ENCODE measurements around the gene UBE2J2.
A peak's percentile ranks its signal among the peaks of the same experiment; 100 is the strongest.

The UBE2J2 gene

DNA sequence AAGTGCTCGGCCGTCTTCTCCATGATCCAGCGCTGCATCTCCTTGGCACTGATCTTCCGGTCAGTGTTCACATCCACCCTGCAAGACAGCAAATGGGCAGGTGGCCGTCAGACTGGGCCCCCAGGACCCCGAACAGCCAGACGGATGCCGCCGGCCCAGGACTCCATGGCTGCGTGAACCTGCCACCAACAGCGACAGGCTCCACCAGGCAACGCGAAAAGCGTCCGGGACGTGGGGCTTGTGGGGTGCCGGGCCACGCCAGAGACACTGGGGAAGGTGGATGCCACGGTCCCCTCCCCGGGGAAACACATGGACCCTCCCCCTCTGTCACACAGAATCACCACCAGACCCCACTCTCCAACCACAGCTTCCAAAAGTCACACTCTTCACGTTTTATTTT is 49.8 kb downstream of the UBE2J2 start:
- no peak for DNase-seq

DNA sequence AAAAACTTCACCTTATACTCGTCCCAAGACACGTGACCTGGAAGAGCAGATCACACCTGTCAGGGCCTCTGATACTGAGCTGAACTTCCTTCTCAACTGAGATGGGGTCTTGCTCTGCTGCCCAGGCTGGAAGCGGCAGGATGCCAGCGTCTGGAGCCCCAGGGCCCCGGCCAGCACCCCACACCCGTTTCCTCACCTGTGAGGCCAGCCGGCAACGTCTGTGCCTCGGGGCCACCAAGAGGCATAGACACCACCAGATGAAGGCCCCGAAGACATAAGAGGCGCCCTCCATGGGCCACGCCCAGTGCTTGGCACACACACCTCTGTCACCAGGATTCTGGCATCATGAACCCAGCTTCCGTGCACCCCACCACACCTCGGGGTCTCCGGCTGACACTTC is 50.3 kb downstream of the UBE2J2 start:
- DNase-seq, result no peak

DNA sequence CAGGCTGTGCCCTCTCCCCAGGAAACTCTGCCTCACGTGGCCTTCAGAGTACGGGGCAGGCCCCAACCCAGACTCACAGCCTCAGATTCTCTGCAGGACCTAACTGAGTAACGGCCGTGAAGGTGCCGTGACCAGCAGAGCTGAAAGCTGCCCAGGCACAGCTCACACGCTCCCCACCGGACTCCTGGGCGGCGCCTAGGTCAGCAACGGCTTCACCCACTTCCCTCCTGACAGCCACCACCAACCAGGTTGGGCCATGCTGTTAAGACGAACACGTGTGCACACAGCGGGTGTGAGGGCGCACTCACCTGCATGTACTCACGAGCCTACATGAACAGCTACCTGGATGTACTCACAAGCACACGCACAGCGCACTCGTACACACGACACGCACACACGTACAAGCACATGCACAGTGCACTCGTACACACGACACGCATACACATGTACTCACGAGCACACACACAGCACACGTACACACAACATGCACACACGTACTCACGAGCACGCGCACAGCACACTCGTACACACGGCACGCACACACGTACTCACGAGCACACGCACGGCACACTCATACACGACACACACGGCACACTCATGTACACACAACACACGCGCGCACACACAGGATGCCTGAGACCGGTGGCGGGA is 51.0 kb downstream of the UBE2J2 start:
- no peak for DNase-seq

DNA sequence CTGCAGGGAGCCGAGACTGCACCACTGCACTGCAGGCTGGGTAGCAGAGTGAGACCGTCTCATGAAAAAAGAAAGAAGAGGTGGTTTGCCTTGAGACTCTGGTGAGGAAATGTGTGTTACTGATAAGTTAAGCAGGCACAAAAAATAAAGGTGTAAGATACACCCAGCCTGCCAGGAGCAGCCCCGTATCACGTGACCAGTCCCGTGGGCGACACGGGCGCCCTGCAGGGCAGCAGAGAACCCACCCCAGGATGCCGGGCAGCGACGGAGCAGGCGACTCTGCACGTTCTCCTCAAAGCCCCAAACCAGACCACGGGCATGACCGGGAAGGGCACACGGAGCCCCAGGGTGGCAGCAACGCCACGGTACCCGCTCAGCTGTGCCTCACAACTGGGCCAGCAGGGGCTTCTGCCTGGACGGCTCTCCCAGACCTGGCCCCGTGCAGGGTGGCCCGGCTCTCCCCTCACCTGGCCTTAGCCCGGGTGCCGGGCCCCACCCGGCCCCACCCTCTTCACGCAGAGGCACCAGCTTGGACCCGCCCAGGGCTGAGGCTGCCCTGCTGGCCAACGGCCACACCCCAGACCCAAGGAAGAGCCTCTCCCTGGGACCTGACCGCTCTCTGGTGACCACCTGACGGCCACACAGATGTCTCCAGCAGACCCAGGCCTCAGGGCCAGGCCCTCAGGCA is 51.6 kb downstream of the UBE2J2 start:
- no peak for DNase-seq

DNA sequence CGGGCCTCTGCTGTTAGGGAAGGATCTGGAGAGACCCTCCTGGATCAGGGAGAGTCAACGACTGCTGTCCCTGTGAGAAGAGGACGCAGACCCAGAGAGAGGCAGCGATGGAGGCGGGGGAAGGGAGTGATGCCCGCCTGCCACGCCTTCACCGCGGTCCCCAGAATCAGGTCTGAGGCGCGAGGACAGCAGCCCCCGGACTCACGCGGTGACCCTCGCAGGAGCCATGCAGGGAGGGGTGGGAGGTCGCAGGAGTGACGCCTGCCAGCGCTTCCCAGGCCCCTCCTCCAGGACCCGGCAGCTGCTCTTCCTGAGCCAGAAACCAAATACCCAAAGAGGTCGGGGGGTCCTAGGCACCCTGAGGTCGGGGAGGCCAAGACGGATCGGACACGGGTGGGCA is 53.5 kb downstream of the UBE2J2 start:
- no peak for DNase-seq

DNA sequence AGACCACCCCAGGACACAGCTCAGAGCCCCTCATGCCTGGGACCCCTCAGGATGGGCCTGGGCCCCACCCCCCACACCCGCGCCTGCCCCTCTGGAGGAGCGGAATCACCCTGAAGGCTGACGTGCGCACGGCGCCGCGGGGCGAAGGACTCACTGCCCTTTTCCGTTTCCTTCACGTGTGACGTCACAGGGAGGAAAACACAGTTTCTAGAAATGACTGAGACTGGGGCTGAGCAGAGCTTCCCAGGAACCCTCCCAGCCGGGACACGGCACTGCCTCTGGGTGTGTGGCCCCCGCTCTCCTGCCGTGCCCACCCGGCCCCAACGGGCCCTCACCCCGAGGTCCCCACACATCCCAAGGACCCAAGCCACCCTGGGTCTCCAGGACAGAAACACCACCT is 54.3 kb downstream of the UBE2J2 start:
- DNase-seq, result peak; percentile 75 to 82

DNA sequence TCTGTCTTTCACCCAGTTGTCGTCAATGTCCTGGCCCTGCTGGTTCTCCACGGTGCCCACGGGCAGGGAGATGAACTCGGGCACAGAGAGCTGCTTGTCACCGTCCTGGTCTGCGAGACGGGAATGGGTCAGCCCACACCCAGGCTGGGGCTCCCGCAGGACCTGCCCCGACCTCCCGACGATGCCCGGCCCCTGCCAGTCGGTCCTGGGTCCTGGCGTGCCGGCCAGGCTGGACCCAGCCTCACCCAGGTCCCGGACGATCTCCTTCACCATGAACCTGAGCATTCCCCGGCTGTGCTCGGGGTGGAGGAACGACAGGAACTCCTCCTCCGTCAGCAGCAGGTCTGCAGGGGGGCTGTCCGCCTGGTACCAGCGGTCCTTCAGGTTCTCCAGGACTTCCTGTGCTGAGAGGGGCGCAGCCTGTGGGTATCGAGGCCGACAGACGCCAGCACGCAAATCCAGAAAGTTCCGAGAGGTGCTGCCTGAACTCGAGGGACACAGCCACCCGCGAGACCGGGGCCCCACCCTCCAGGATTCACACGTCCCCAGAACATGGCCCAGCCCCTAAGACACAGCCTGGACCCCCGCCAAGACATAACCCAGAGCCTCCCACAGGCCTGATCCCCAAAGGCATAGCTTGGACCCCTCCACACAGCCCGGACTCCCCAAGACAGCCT is 55.0 kb downstream of the UBE2J2 start:
- DNase-seq, result peak in 1 of 2 experiments; percentile 35

DNA sequence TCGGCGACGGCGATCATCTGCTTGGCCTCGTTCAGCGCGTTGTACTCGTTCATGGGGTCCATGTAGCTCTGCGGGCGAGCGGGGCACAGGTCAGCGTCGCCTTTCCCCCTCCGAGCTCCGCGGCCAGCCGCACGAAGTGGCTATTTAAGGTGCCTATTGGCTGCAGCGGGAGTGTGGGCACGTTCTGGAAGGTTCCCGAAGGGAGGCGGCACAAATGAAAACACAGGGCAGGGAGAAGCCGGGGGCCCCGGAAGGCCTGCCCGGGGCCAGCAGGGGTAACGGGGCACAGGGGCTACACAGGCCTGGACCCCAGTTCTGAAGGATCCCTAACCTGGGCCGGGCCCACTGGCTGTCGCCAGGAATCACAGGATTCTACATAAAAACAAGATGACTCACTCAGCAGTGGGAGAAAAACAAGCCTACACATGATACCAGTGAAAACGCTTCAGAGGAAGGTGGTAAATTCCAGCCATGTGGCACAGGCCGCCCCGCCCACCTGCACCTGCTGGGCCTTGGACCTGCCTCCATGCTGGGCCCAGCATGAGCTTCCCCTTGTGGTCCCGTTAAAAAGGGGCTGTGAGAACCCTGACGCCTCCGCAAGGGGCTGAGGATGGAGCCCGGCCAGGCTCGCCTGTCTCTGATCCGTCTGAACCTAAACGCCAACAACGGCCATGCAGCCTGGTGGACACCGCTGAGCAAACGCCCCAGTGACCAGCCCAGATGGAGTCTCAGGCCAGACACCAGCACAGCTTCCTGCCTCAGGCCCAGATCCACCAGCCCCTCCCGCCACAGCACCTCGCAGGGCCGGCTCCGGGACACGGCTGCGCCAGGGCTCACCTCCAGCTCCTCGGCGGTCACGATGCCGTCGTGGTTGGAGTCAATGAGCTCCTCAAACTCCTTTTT is 55.8 kb downstream of the UBE2J2 start:
- DNase-seq, result peak; percentile 77 to 84

DNA sequence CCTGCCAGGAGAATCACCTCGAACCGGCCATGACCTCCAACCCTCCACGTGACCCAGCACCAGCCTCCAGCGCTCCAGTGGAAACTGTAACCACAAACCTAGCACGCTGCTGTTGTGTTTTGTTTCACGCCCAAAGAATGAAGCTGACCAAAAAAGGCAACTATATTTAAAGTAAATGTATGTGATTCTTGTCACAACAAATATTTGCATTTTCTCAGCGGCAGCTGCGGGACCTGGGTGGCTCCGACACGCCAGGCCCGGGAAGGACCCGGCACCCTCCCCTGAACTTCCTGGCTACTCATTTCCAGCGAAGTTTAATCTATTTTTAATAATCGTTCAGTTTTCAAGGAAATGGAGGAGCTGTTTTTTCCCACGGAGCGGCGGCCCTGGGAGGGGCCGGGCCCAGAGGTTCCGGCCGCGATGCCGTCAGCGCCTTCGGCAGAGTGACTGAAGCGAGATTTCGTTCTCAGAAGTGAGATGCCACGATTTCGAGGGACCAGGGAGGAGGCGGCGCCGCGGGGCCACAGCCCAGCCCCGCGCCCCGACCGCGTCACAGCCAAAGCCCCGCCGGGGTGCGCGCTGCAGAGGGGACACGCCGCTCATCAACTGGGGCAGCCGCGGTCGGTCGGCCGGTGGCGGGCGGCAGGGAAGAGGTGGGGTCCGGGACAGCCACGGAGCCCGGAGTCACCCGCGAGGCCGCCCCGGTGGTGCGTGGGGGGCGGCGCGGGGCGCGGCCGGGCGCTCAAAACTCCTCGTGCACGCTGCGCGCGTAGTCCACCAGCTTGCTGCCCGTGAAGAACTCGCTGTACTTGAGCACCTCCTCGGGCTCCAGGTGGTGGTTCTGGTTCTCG is 56.7 kb downstream of the UBE2J2 start:
- DNase-seq, result peak; percentile 69 to 78

DNA sequence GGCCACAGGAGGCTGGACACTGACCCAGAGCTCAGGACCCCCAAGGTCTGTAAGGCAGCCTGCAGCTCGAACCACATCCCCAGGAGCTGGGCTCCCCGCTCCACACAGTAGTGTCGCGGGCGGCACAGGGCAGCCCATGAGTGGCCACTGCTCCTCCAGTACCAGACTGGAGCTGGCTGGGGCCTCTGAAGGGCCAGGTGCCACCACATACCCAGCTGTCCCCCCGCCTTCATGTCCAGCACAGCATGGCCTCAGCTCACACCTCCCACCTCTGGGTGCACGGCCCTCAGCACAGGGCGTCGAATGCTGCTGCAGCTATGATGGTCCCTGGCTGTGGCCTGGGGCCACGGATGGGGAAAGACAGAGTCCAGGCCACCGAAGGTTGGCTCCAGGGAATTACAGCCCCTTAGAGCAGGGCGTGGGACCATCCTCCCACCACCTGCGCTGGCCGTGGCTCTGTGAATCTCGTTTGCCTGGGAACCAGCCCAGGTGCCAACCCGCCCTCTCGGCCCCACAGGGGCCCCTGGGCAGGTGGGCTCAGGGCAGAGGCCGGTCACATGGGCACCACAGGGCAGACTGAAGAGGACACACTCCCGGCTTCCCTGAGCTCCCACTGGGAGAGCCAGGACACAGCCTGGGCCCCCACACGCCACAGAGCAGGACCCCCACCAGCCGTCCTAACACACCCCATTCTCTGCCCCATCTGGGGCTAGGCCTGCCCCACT is 57.6 kb downstream of the UBE2J2 start:
- no peak for DNase-seq

DNA sequence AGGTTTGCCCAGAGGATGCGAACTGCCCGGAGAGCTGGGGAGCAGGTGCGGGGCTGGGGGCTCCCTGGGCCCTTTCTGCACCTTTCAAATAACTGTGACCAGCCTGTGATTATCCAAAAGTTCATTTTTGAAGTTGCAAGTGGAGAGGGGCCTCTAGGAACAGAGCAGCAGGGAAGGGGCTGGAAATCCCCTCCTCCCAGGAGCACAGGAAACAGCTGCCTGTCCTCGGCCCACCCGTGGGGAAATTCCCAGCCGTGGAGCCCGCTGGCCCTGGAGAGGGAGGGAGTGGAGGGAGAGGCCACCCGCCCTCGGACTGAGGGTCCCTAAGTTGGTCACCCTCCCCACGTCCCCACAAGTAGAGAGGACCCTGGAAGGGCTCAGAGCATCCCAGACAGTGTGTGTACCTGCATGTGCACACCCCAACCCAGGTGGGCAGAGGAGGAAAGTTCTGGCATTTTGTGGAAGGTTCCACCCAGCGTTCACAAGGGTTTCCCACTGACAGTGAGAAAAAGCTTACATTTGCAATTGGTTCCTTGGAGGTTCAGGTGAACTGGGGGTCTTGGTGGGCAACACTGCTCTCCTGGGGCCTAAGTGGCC is 58.5 kb downstream of the UBE2J2 start:
- DNase-seq, result peak in 1 of 2 experiments; percentile 62

DNA sequence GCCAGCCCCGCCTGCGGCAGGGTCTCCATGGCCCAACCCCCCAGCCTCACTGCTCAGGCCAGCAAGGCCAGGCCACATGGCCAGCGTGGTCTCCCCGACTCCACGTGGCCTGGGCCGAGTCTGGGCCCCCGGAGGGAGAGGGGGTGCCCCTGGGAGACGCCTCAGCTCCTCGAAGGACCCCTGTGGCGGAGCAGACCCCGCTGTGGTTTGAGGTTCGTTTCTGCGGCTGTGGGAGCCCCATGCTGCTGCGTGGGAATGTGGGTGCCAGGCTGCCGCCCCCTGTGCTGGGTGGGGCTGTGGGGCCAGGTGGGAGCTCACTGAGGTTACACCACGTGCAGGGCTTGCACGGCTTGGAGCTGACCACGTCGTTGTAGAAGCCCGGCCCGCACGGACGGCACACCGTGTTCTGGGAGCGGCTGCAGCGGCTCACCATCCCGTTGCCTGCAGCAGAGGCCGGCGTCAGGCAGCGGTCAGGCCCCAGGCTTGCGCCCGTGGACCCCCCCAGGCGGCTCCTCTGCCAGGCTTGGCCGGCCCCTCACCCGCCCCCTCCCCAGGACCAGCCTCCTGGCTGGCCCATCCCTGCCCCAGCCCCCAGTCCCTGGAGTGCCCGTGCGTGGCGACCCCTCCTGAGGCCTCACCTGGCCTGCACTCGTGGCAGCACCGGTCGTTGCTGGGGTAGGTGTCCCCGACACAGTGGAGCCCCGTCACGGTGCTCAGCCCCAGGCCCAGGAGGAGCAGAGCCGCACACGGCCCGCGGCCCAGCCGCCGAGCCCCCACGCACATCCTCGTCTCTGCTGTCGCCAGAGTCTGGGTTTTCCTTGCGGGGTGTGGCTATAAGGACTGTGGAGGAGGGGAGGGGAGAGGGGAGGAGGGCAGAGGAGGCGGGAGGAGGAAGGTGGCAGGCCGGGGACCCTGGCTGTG is 60.0 kb downstream of the UBE2J2 start, which contains the start of gene TNFRSF4:
TSS of gene TNFRSF4 (minus strand) at position 809 of the 921 bp plus-strand sequence. CDS start at position 783, 26 bp downstream.
- peak; percentile 71 to 76 for DNase-seq

DNA sequence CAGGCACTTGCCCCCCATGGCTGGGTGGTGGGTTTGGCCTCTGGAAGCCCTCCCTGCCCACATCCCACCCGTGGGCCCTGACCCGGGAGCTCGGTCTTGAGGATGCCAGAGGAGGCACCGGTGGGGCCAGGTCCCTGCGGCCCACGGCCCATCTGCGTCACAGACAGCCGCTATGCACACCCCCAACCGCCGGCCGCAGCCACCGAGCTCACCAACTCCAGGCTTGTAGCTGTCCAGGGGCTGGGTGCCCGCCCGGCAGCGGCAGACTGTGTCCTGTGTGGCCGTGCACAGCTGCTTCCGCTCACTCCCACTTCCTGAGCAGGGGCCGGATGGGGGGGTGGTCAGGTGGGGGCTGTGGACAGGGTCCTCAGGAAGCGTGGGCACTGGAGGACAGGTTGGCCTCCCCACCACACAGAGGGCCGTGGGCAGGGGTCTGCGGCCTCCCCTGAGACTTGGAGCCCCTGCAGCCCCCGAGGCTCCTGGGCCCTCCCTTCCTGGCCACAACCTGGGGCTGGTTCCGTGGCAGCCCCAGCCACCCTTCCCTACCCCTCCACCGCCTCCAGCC is 60.8 kb downstream of the UBE2J2 start:
- DNase-seq, result peak; percentile 61 to 64

DNA sequence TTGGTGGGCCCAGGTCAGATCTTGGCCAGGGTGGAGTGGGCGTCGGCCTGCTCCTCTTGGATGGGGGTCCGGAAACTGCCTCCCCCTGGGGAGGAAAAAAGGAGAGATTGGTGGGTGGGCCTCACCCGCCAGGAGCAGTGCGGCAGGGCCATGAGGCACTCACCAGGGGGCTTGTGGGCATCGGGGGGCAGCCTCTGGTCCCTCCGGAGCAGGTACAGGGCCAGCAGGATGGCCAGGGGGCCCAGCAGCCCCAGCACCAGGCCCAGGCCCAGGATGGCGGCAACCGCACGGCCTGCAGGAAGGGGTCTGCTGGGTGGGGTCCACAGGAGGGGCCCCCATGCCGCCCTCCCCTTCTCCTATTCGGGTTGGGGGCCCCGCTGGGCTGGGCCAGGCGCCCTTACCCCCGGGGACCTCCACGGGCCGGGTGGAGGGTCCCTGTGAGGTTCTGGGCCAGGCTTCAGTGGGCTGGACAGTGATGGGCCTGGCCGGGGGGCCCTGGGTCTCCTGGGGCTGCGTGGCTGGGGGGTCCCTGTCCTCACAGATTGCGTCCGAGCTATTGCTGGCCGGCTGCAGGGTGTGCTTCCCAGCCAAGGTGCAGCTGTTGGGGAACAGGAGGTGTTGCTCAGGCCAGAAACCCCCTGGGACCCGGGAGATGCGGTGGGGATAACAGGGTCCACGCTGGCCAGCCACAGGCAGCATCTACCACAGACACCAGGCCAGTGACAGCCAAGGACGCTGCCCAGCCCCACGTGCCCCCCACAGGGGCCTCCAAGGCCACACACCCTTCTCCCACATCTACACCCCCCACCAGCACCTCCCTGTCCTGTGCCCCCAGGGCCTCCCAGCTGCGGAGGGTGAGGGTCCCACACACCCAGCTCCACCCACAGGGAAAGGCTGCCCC is 61.9 kb downstream of the UBE2J2 start:
- peak in 1 of 2 experiments; percentile 13 for DNase-seq

DNA sequence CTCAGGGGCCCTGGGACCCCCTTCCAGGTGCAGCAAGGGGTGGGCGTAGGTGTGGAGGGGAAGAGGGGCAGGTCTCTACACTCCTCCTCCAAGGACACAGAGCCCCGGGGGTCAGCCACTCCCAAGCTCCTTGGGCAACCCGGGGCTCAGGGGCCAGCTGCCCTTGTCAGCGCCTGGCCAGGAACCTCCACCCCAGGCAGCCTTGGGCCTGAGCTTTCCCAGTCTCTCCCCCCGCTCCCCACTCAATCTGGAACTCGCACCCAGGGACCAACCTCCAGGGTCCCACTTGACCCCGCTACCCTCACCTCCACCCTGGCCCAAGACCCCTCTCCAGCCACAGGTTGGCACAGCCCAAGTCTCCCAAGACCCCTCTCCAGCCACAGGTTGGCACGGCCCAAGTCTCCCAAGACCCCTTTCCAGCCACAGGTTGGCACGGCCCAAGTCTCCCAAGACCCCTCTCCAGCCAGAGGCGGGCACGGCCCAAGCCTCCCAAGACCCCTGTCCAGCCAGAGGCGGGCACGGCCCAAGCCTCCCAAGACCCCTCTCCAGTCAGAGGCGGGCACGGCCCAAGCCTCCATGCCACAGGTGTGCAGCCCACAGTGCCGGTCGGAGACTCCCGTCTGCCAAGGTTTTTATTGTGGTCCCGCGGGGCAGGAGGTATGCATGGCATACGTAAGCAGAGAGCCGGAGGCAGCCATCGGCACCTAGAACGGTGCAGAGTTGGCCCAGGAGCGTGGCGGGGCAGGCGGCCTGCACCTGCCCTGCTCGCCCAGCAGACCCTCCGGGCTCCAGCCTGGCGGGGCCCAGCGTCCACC is 62.7 kb downstream of the UBE2J2 start:
- DNase-seq, result peak in 1 of 2 experiments; percentile 13

DNA sequence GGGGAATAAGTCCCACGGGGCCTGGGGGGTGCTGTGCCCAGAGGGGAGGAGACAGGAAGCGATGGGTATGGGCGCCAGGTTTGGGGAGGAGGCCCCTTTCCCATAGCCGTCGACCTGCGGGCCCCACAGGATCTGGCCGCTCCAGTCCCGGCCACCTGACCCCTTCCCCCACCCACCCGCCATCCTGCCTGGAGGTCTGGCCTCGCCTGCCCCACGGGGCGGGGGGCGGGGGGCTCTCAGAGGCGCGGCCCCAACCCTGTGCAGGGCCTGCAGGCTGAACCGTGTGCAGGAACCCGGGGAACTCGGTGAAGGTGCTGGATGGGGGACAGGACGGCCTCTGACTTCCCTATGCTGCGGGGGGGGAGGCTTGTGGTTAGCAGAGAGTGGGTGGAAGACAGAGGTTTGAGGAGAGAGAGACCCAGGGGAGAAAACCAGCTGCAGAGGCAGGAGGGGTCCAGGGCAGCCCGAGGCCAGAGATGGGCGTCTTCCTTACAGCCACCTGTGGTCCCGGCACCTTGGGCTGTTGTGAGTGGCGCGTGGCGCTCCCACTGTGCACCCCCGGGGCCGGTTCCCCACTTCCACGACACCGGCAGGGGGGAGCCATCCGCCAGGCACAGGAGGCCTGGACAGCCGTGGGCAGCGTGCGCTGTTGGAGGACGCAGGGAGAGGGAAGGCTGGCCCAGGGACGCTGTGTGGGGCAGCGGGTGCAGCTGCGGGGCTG is 64.8 kb downstream of the UBE2J2 start:
- peak; percentile 75 to 83 for DNase-seq

DNA sequence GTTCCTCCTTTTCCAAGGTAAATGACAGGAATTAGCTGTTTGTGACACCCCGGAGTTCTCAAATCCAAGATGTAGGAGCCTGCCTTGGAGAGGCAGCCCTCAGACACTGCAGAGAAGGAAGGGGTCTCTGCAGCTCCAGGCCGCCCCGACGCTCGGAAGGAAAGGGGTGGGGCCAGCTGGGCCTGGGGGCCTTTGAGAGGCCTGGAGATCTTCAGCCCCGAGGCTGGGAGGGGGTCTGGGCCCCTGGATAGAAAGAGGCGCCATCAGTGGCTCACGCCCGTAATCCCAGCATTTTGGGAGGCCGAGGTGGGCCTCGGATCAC is 66.1 kb downstream of the UBE2J2 start:
- DNase-seq, result no peak

All from activated CD4-positive, alpha-beta T cell treated with anti-CD3 and anti-CD28 coated beads, Interleukin-2, amount 50 U/mL, for 48 hours (primary cell).